ENCODE measurements around the gene LECT2. TPM values are rescaled to one million over a fixed set of nuclear protein-coding genes. Genes with fewer than 3 reads are reported as not detected.
A peak's percentile ranks its signal among the peaks of the same experiment; 100 is the strongest.

Gene LECT2
- total RNA-seq, 1 donor: not detected

GRCh38 chr5:135985951-135986350 is 31.2 kb upstream of the LECT2 start:
- no peak for TF ChIP-seq CTCF (IDR thresholded peaks at IDR 0.05; ENCODE audit: insufficient read depth, low read depth, low read length)
- no peak for DNase-seq (ENCODE audit: low read depth)
- H3K4me3 ChIP-seq (ENCODE audit: low read depth, low read length): no peak overlapping the region

- no peak for TF ChIP-seq CTCF (IDR thresholded peaks at IDR 0.05; ENCODE audit: insufficient read depth, low read depth, low read length)
- no peak overlapping the region for H3K4me3 ChIP-seq (ENCODE audit: low read depth, low read length)
- peak; percentile 90 for DNase-seq (ENCODE audit: low read depth)
Measured at GRCh38 chr5:135980620-135981019, 25.8 kb upstream of the LECT2 start.

- DNase-seq (ENCODE audit: low read depth): peak; percentile 86
- TF ChIP-seq CTCF (IDR thresholded peaks at IDR 0.05; ENCODE audit: insufficient read depth, low read depth, low read length): no peak
- no peak overlapping the region for H3K4me3 ChIP-seq (ENCODE audit: low read depth, low read length)
Measured at GRCh38 chr5:135979510-135979909, 24.7 kb upstream of the LECT2 start.

GRCh38 chr5:135978993-135979392 is 24.2 kb upstream of the LECT2 start:
- no peak for DNase-seq (ENCODE audit: low read depth)
- TF ChIP-seq CTCF (IDR thresholded peaks at IDR 0.05; ENCODE audit: insufficient read depth, low read depth, low read length): no peak
- no peak overlapping the region for H3K4me3 ChIP-seq (ENCODE audit: low read depth, low read length)

DNA sequence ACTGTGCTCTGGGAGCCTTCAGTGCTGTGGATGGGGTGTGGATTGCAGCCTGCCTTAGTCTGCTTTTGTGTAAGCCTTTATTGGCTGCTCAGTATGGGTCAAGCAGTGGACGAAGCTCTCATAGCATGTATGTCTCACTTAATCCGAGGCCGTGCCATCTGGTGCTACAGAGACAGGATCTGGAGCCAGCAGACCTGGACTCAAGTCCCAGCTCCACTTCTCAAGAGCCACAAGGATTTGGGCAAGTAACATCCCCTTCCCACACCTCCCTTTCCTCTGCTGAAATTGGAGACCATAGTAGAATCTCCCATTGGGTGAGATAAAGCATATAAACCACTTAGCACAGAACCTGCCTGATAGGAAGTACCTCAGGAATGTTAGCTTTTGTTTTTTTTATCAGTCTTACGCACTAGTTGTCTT is 23.4 kb upstream of the LECT2 start:
- H3K4me3 ChIP-seq (ENCODE audit: low read depth, low read length): no peak overlapping the region
- peak; percentile 57 for DNase-seq (ENCODE audit: low read depth)
- TF ChIP-seq CTCF (IDR thresholded peaks at IDR 0.05; ENCODE audit: insufficient read depth, low read depth, low read length): no peak

DNA sequence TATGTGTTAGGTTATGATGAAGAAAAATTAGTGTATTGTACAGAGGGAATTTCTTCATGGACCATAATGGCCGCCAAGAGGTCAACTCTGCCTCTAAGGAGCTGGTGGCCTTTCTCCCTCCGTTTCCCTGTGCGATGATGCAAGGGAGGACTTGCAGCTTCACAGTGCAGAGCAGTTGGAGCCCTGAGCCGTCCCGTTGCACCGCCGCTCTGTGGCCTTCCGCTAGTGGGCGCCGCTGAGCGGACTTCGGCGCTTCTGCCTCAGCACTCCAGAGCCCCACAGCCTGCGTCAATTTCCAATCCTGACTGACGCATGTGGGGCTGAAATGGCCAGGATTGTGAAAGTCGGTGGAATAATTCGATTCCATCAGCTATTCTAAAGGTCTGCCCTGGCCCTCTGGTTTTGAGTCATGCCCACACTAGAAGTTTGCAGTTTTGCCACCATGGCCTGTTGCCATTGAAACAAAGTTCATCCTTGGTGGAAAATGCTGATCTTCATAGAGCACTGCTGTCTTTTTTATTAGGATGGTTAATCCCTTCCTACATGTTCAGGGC is 22.7 kb upstream of the LECT2 start:
- peak; percentile 89 for TF ChIP-seq CTCF (IDR thresholded peaks at IDR 0.05; ENCODE audit: insufficient read depth, low read depth, low read length)
- no peak overlapping the region for H3K4me3 ChIP-seq (ENCODE audit: low read depth, low read length)
- peak; percentile 95 for DNase-seq (ENCODE audit: low read depth)

- DNase-seq (ENCODE audit: low read depth): no peak
- no peak for TF ChIP-seq CTCF (IDR thresholded peaks at IDR 0.05; ENCODE audit: insufficient read depth, low read depth, low read length)
- H3K4me3 ChIP-seq (ENCODE audit: low read depth, low read length): no peak overlapping the region
Measured at GRCh38 chr5:135976216-135976615, 21.4 kb upstream of the LECT2 start.

Data from fibroblast of villous mesenchyme (primary cell).